Upper lobe of left lung (tissue), 4 donors: ENCODE measurements around the gene ARID4B.

Experiments used
- CTCF ChIP-seq, 6 experiments: fragments of 450-650 bp in 4 of 6; fragments of 200-600 bp in 2 of 6; sonication (generic) in 2 of 6; IDR thresholded peaks; one replicate each; pipeline ENCODE4 v1.5.1; 2016 to 2019; ENCODE audit warnings: antibody characterized with exemption in 6 of 6
- EP300 ChIP-seq, 4 donors: sonication (generic); formaldehyde crosslinking; IDR thresholded peaks; one replicate each; pipeline ENCODE4 v1.5.1; 2017; ENCODE audit warnings: antibody characterized with exemption in 4 of 4, control low read depth in 2 of 4
- POLR2A ChIP-seq, 4 donors: fragments of 450-650 bp; IDR thresholded peaks; one replicate each; pipeline ENCODE4 v1.5.1; 2016 to 2017; ENCODE audit warnings: antibody characterized with exemption in 4 of 4, mild to moderate bottlenecking in 2 of 4
- POLR2AphosphoS5 ChIP-seq, 2 donors: sonication (generic); formaldehyde crosslinking; IDR thresholded peaks; one replicate each; pipeline ENCODE4 v1.5.1; 2017; ENCODE audit warnings: antibody characterized with exemption in 2 of 2

- TF ChIP-seq CTCF (IDR thresholded peaks at IDR 0.05) (peak; percentile 17 to 62 (median 39)), POLR2A (IDR thresholded peaks at IDR 0.05) (peak; percentile 74 to 100 (median 96)), EP300 (IDR thresholded peaks at IDR 0.05) (peak in 1 of 4 donors; percentile 22), POLR2AphosphoS5 (IDR thresholded peaks at IDR 0.05) (peak; percentile 95 to 98)
Observed at GRCh38 chr1:235160957-235161684, 166.9 kb downstream of the ARID4B start, which contains the start of gene RBM34.
